Fibroblast of skin of left biceps (primary cell): ENCODE data around the gene WDR5.

Source experiments
- DNase-seq, 2 experiments: peaks; one replicate each; pipeline ENCODE4 v3.0.0-alpha.2; 2013; ENCODE audit warnings: low read depth in 2 of 2

The WDR5 gene

GRCh38 chr9:134158753-134159392 is 23.0 kb downstream of the WDR5 start:
- DNase-seq = no peak

GRCh38 chr9:134159566-134160245 is 23.8 kb downstream of the WDR5 start:
- DNase-seq = no peak

GRCh38 chr9:134161647-134162046 is 25.8 kb downstream of the WDR5 start:
- DNase-seq = no peak

GRCh38 chr9:134162212-134162775 is 26.4 kb downstream of the WDR5 start:
- no peak for DNase-seq

GRCh38 chr9:134162926-134163370 is 27.1 kb downstream of the WDR5 start:
- DNase-seq = no peak

- DNase-seq = peak in 1 of 2 experiments; percentile 3
These were observed 27.7 kb downstream of the WDR5 start for GRCh38 chr9:134163371-134164196.

- DNase-seq = no peak
These were observed 29.0 kb downstream of the WDR5 start for GRCh38 chr9:134164879-134165278.

GRCh38 chr9:134165357-134166315 is 29.8 kb downstream of the WDR5 start:
- peak in 1 of 2 experiments; percentile 3 for DNase-seq

- no peak for DNase-seq
These were observed 30.5 kb downstream of the WDR5 start for GRCh38 chr9:134166374-134166773.

- DNase-seq = peak in 1 of 2 experiments; percentile 5
These were observed 31.6 kb downstream of the WDR5 start for GRCh38 chr9:134167530-134167931.

- DNase-seq = no peak
These were observed 33.1 kb downstream of the WDR5 start for GRCh38 chr9:134168757-134169550.

- DNase-seq = no peak
These were observed 34.0 kb downstream of the WDR5 start for GRCh38 chr9:134169724-134170401.

- DNase-seq = no peak
These were observed 34.8 kb downstream of the WDR5 start for GRCh38 chr9:134170532-134171315.

GRCh38 chr9:134171316-134172197 is 35.7 kb downstream of the WDR5 start:
- peak; percentile 44 to 46 for DNase-seq

- DNase-seq = no peak
These were observed 36.6 kb downstream of the WDR5 start for GRCh38 chr9:134172198-134173126.
